Neural progenitor cell (in vitro differentiated cells): ENCODE data around the gene TGFBR2. TPM values are rescaled to one million over a fixed set of nuclear protein-coding genes. Genes with fewer than 3 reads are reported as not detected.

ENCODE experiments used
- DNase-seq: peaks from one replicate; pipeline ENCODE4 v3.0.0-alpha.2; 2016; ENCODE audit warnings: low spot score
- H2AFZ ChIP-seq: fragments of 200-600 bp; sonication (generic); replicated peaks from 2 replicates; pipeline ENCODE4 v1.6.1; 2016; ENCODE audit warnings: antibody characterized with exemption
- H3F3A ChIP-seq: fragments of 200-600 bp; sonication (generic); 2 replicates; pipeline ENCODE4 v1.6.1; 2016; ENCODE audit warnings: antibody characterized with exemption, low read depth
- H3K27ac ChIP-seq: fragments of 200-600 bp; sonication (generic); 2 replicates; pipeline ENCODE4 v1.5.1; 2016; ENCODE audit warnings: mild to moderate bottlenecking
- H3K27me3 ChIP-seq: fragments of 200-600 bp; sonication (generic); 2 replicates; pipeline ENCODE4 v1.6.1; 2016; ENCODE audit warnings: mild to moderate bottlenecking, moderate library complexity
- H3K36me3 ChIP-seq: fragments of 200-600 bp; sonication (generic); 2 replicates; pipeline ENCODE4 v1.5.1; 2016
- H3K4me1 ChIP-seq: fragments of 200-600 bp; sonication (generic); 2 replicates; pipeline ENCODE4 v1.6.1; 2016; ENCODE audit warnings: mixed run types
- H3K4me2 ChIP-seq: fragments of 200-600 bp; sonication (generic); 2 replicates; pipeline ENCODE4 v1.6.1; 2016
- H3K4me3 ChIP-seq: fragments of 200-600 bp; sonication (generic); 2 replicates; pipeline ENCODE4 v1.5.1; 2016
- H3K79me2 ChIP-seq: fragments of 200-600 bp; sonication (generic); 2 replicates; pipeline ENCODE4 v1.6.1; 2016; ENCODE audit warnings: low read depth
- H3K9ac ChIP-seq: fragments of 200-600 bp; sonication (generic); 2 replicates; pipeline ENCODE4 v1.6.1; 2016
- H3K9me3 ChIP-seq: fragments of 200-600 bp; sonication (generic); 2 replicates; pipeline ENCODE4 v1.5.1; 2016; ENCODE audit warnings: low read depth
- H4K20me1 ChIP-seq: fragments of 200-600 bp; sonication (generic); 2 replicates; pipeline ENCODE4 v1.6.1; 2016; ENCODE audit warnings: low read depth
- H3K27ac Mint-ChIP-seq: 3 replicates; pipeline ENCODE4 v1.8.0; 2021; ENCODE audit warnings: mixed read lengths
- H3K27me3 Mint-ChIP-seq: 2 replicates; pipeline ENCODE4 v1.8.0; 2022; ENCODE audit warnings: low read depth, mild to moderate bottlenecking, inconsistent platforms, moderate library complexity, mixed read lengths; ENCODE audit not compliant: insufficient read depth
- H3K36me3 Mint-ChIP-seq: 3 replicates; pipeline ENCODE4 v1.8.0; 2021; ENCODE audit warnings: mixed read lengths
- H3K4me1 Mint-ChIP-seq: 3 replicates; pipeline ENCODE4 v1.8.0; 2021; ENCODE audit warnings: mixed read lengths
- H3K4me3 Mint-ChIP-seq: 3 replicates; pipeline ENCODE4 v1.8.0; 2021; ENCODE audit warnings: mild to moderate bottlenecking, moderate library complexity, mixed read lengths
- H3K9me3 Mint-ChIP-seq: 3 replicates; pipeline ENCODE4 v1.8.0; 2020; ENCODE audit warnings: mixed read lengths
- CTCF ChIP-seq: fragments of 200-600 bp; sonication (generic); IDR thresholded peaks from 2 replicates; pipeline ENCODE4 v1.5.1; 2017; ENCODE audit warnings: antibody characterized with exemption, mild to moderate bottlenecking
- EZH2 ChIP-seq: fragments of 200-600 bp; sonication (generic); IDR thresholded peaks from 2 replicates; pipeline ENCODE4 v1.6.1; 2017; ENCODE audit warnings: antibody characterized with exemption, mild to moderate bottlenecking, moderate library complexity
- EZH2phosphoT487 ChIP-seq: fragments of 200-600 bp; sonication (generic); IDR thresholded peaks from 2 replicates; pipeline ENCODE4 v1.6.1; 2017; ENCODE audit warnings: antibody characterized with exemption
- total RNA-seq: library from RNA; depleted of rRNA; stranded (reverse); fragments of >200 nt; gene quantifications from 2 replicates; pipeline ENCODE4 v1.2.3, GENCODE V29; 2015; ENCODE audit warnings: low replicate concordance

The TGFBR2 gene
- total RNA-seq, 1 donor from 2014 or later: 7.3 TPM

- Mint-ChIP-seq H3K36me3 (no peaks in the 10 kb centered on the region), H3K27ac (no peak overlapping the region), H3K27me3 (peaks cover 2% of the 10 kb centered on the region), H3K9me3 (peaks cover 2% of the 10 kb centered on the region), H3K4me1 (peaks cover 6% of the 10 kb centered on the region), H3K4me3 (no peak overlapping the region)
- Histone ChIP-seq H3F3A (no peaks in the 10 kb centered on the region), H3K4me1 (no peaks in the 10 kb centered on the region), H3K9ac (no peak overlapping the region), H2AFZ (no peak overlapping the region), H4K20me1 (no peaks in the 10 kb centered on the region), H3K4me2 (no peak overlapping the region), H3K27me3 (no peaks in the 10 kb centered on the region), H3K79me2 (no peaks in the 10 kb centered on the region), H3K36me3 (no peaks in the 10 kb centered on the region), H3K4me3 (no peak overlapping the region), H3K9me3 (no peaks in the 10 kb centered on the region), H3K27ac (no peak overlapping the region)
- TF ChIP-seq EZH2 (no peak), EZH2phosphoT487 (no peak), CTCF (no peak)
- DNase-seq: no peak
Measured at GRCh38 chr3:30596152-30596551, 10.2 kb upstream of the TGFBR2 start.

- no peak overlapping the region for H3K4me3 Mint-ChIP-seq
- no peak overlapping the region for H3K9ac ChIP-seq
Measured at GRCh38 chr3:30597131-30597768, 9.2 kb upstream of the TGFBR2 start.

DNA sequence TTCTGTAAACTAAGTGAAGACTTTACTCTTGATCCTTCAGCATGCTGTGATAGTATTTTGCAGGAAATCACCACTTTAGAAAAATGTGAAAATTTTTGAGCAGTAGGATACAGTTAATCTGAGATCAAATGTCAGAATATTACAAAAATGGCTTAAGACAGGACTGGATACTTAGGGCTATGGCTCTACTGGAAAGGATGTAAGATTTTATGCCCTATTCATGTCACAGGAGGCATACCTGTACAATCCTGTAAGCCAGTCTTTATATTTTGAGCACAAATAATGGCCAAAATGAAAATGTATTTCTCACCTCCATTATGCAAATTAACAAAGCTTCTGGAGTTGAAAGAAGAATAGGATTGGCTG is 8.6 kb upstream of the TGFBR2 start:
- H3K4me2 ChIP-seq: no peak overlapping the region

More at GRCh38 chr3:30597131-30597768, 9.2 kb upstream of the TGFBR2 start:
- H3K27ac Mint-ChIP-seq: no peak overlapping the region
- Histone ChIP-seq H3K79me2 (no peaks in the 10 kb centered on the region), H4K20me1 (no peaks in the 10 kb centered on the region), H3K4me3 (no peak overlapping the region), H3K27ac (no peak overlapping the region), H3K27me3 (no peaks in the 10 kb centered on the region), H3K4me2 (no peak overlapping the region), H2AFZ (no peak overlapping the region), H3F3A (no peaks in the 10 kb centered on the region), H3K36me3 (no peaks in the 10 kb centered on the region), H3K4me1 (no peaks in the 10 kb centered on the region), H3K9me3 (no peaks in the 10 kb centered on the region)
- H3K4me1 Mint-ChIP-seq: peaks cover 6% of the 10 kb centered on the region
- DNase-seq: no peak
- peaks cover 6% of the 10 kb centered on the region for H3K27me3 Mint-ChIP-seq
- H3K36me3 Mint-ChIP-seq: peaks cover 2% of the 10 kb centered on the region
- peaks cover 2% of the 10 kb centered on the region for H3K9me3 Mint-ChIP-seq
- TF ChIP-seq CTCF (no peak), EZH2phosphoT487 (no peak), EZH2 (no peak)

More for the DNA sequence above, 8.6 kb upstream of the TGFBR2 start:
- no peaks in the 10 kb centered on the region for H3K27me3 ChIP-seq
- no peaks in the 10 kb centered on the region for H3K79me2 ChIP-seq
- Mint-ChIP-seq H3K27ac (no peak overlapping the region), H3K9me3 (peaks cover 2% of the 10 kb centered on the region), H3K4me3 (no peak overlapping the region), H3K27me3 (peaks cover 6% of the 10 kb centered on the region), H3K4me1 (peaks cover 6% of the 10 kb centered on the region), H3K36me3 (peaks cover 2% of the 10 kb centered on the region)
- no peaks in the 10 kb centered on the region for H3K4me1 ChIP-seq
- no peaks in the 10 kb centered on the region for H3K36me3 ChIP-seq
- no peak overlapping the region for H3K27ac ChIP-seq
- no peak for DNase-seq
- H4K20me1 ChIP-seq: no peaks in the 10 kb centered on the region
- no peak overlapping the region for H3K9ac ChIP-seq
- no peak overlapping the region for H2AFZ ChIP-seq
- no peaks in the 10 kb centered on the region for H3K9me3 ChIP-seq
- no peak overlapping the region for H3K4me3 ChIP-seq
- no peaks in the 10 kb centered on the region for H3F3A ChIP-seq
- TF ChIP-seq EZH2phosphoT487 (no peak), EZH2 (no peak), CTCF (no peak)
